K562 (cell line): ENCODE measurements around the gene ZNF433.
"Not testable (repeated sequence)": the region's sequence is repeated elsewhere in the genome, so short reads cannot be mapped to it uniquely, and the experiment has no call there.

Source experiments
- ARHGAP35 ChIP-seq: fragments of 450-650 bp; IDR thresholded peaks from 2 replicates; pipeline ENCODE4 v1.6.1; 2018; ENCODE audit not compliant: partially characterized antibody
- BCL6 ChIP-seq: fragments of 250-450 bp; sonication (Bioruptor Pico); IDR thresholded peaks from 2 replicates; pipeline ENCODE4 v1.4.0; 2020
- BRCA1 ChIP-seq, 2 experiments: fragments of 450-650 bp in 1 of 2; sonication (generic) in 1 of 2; formaldehyde crosslinking in 1 of 2; IDR thresholded peaks; 2 replicates each; pipeline versions ENCODE4 v1.5.0 to v1.6.1; 2017 to 2020; ENCODE audit warnings: mild to moderate bottlenecking in 1 of 2, missing genetic modification reagents in 1 of 2
- CBX2 ChIP-seq: fragments of 200-600 bp; sonication (generic); IDR thresholded peaks from one replicate; pipeline ENCODE4 v1.6.1; 2012; ENCODE audit warnings: mild to moderate bottlenecking, low read length, inconsistent platforms; ENCODE audit not compliant: insufficient read depth, poor library complexity, severe bottlenecking
- COPS2 ChIP-seq: fragments of 450-650 bp; conservative IDR thresholded peaks from 2 replicates; pipeline ENCODE4 v1.6.1; 2016; ENCODE audit warnings: mild to moderate bottlenecking, moderate library complexity
- DNMT1 ChIP-seq: fragments of 450-650 bp; IDR thresholded peaks from 2 replicates; pipeline ENCODE4 v1.6.1; 2016; ENCODE audit warnings: antibody characterized with exemption, mild to moderate bottlenecking
- E2F1 ChIP-seq: sonication (generic); formaldehyde crosslinking; IDR thresholded peaks from 2 replicates; pipeline ENCODE4 v1.8.1; 2023; ENCODE audit warnings: mild to moderate bottlenecking, missing genetic modification reagents, moderate library complexity
- SMC3 ChIP-seq: conservative IDR thresholded peaks from 2 replicates; pipeline ENCODE4 v1.6.1; 2011; ENCODE audit warnings: low read depth, low read length, improper control_type of control experiment; ENCODE audit not compliant: insufficient read depth
- TAF1 ChIP-seq: IDR thresholded peaks from 2 replicates; pipeline ENCODE4 v1.6.1; 2011; ENCODE audit warnings: mild to moderate bottlenecking, low read length, moderate library complexity; ENCODE audit not compliant: insufficient read depth, control insufficient read depth, severe bottlenecking; ENCODE audit errors: extremely low read depth
- TCF7L2 ChIP-seq: fragments of 150-350 bp; IDR thresholded peaks from 2 replicates; pipeline ENCODE4 v1.6.1; 2016; ENCODE audit warnings: low read depth, mild to moderate bottlenecking, low read length, moderate library complexity
- ZNF140 ChIP-seq: fragments of 250-450 bp; sonication (Bioruptor Pico); IDR thresholded peaks from 2 replicates; pipeline ENCODE4 v1.8.0; 2021; ENCODE audit warnings: moderate library complexity, mild to moderate bottlenecking, inconsistent platforms
- ZNF644 ChIP-seq: fragments of 200-800 bp; sonication (Bioruptor generic); IDR thresholded peaks from 2 replicates; pipeline ENCODE4 v1.6.1; 2016; ENCODE audit warnings: low read depth, missing genetic modification characterization, missing compliant biosample characterization
- TF ChIP-seq, protein P1 (sequence below): fragments of 450-650 bp; IDR thresholded peaks from 2 replicates; pipeline ENCODE4 v1.6.1; 2016; ENCODE audit warnings: mild to moderate bottlenecking, moderate library complexity

DNA sequence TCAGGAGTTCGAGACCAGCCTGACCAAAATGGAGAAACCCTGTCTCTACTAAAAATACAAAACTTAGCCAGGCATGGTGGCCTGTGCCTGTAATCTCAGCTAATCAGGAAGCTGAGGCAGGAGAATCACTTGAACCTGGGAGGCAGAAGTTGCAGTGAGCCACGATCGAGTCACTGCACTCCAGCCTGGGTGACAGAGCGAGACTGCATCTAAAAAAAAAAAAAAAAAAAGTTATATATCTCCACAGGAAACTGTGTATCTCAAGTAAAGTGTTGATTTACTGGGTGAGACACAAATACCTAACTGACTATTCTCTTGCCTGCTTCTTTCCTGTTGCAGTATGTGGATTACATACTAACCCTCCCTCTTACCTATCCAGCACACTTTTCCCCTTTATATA lies 43.6 kb downstream of the ZNF433 start:
- not testable (repeated sequence) for TF ChIP-seq TAF1; BRCA1 (IDR thresholded peaks at IDR 0.05); BRCA1 (CRISPR knock-in tag; IDR thresholded peaks at IDR 0.05); ZNF140; SMC3; BCL6; E2F1; TCF7L2; DNMT1; CBX2; ARHGAP35; COPS2; ZNF644
- TF ChIP-seq, protein P1, sequence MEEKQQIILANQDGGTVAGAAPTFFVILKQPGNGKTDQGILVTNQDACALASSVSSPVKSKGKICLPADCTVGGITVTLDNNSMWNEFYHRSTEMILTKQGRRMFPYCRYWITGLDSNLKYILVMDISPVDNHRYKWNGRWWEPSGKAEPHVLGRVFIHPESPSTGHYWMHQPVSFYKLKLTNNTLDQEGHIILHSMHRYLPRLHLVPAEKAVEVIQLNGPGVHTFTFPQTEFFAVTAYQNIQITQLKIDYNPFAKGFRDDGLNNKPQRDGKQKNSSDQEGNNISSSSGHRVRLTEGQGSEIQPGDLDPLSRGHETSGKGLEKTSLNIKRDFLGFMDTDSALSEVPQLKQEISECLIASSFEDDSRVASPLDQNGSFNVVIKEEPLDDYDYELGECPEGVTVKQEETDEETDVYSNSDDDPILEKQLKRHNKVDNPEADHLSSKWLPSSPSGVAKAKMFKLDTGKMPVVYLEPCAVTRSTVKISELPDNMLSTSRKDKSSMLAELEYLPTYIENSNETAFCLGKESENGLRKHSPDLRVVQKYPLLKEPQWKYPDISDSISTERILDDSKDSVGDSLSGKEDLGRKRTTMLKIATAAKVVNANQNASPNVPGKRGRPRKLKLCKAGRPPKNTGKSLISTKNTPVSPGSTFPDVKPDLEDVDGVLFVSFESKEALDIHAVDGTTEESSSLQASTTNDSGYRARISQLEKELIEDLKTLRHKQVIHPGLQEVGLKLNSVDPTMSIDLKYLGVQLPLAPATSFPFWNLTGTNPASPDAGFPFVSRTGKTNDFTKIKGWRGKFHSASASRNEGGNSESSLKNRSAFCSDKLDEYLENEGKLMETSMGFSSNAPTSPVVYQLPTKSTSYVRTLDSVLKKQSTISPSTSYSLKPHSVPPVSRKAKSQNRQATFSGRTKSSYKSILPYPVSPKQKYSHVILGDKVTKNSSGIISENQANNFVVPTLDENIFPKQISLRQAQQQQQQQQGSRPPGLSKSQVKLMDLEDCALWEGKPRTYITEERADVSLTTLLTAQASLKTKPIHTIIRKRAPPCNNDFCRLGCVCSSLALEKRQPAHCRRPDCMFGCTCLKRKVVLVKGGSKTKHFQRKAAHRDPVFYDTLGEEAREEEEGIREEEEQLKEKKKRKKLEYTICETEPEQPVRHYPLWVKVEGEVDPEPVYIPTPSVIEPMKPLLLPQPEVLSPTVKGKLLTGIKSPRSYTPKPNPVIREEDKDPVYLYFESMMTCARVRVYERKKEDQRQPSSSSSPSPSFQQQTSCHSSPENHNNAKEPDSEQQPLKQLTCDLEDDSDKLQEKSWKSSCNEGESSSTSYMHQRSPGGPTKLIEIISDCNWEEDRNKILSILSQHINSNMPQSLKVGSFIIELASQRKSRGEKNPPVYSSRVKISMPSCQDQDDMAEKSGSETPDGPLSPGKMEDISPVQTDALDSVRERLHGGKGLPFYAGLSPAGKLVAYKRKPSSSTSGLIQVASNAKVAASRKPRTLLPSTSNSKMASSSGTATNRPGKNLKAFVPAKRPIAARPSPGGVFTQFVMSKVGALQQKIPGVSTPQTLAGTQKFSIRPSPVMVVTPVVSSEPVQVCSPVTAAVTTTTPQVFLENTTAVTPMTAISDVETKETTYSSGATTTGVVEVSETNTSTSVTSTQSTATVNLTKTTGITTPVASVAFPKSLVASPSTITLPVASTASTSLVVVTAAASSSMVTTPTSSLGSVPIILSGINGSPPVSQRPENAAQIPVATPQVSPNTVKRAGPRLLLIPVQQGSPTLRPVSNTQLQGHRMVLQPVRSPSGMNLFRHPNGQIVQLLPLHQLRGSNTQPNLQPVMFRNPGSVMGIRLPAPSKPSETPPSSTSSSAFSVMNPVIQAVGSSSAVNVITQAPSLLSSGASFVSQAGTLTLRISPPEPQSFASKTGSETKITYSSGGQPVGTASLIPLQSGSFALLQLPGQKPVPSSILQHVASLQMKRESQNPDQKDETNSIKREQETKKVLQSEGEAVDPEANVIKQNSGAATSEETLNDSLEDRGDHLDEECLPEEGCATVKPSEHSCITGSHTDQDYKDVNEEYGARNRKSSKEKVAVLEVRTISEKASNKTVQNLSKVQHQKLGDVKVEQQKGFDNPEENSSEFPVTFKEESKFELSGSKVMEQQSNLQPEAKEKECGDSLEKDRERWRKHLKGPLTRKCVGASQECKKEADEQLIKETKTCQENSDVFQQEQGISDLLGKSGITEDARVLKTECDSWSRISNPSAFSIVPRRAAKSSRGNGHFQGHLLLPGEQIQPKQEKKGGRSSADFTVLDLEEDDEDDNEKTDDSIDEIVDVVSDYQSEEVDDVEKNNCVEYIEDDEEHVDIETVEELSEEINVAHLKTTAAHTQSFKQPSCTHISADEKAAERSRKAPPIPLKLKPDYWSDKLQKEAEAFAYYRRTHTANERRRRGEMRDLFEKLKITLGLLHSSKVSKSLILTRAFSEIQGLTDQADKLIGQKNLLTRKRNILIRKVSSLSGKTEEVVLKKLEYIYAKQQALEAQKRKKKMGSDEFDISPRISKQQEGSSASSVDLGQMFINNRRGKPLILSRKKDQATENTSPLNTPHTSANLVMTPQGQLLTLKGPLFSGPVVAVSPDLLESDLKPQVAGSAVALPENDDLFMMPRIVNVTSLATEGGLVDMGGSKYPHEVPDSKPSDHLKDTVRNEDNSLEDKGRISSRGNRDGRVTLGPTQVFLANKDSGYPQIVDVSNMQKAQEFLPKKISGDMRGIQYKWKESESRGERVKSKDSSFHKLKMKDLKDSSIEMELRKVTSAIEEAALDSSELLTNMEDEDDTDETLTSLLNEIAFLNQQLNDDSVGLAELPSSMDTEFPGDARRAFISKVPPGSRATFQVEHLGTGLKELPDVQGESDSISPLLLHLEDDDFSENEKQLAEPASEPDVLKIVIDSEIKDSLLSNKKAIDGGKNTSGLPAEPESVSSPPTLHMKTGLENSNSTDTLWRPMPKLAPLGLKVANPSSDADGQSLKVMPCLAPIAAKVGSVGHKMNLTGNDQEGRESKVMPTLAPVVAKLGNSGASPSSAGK, result not testable (repeated sequence)
